Endothelial cell of umbilical vein (primary cell): ENCODE data around the gene SLC38A8. TPM values are rescaled to one million over a fixed set of nuclear protein-coding genes. Genes with fewer than 3 reads are reported as not detected.

Experiments used
- BruUV-seq: library from RNA; stranded (reverse); fragments of 400-500 nt; replicated peaks from 2 replicates; lab custom pipeline; 2021; lab: Mats Ljungman, UMichigan
- CTCF ChIA-PET: fragments of 300-600, 350-600 bp; sonication (Branson Sonifier 250); formaldehyde crosslinking; loops from one replicate; lab custom pipeline; 2021; ENCODE audit warnings: antibody characterized with exemption, inconsistent platforms; lab: Charles Lee
- POLR2A ChIA-PET: fragments of 300-600, 350-600 bp; sonication (Branson Sonifier 250); formaldehyde crosslinking; loops from one replicate; lab custom pipeline; 2021; ENCODE audit warnings: antibody characterized with exemption, inconsistent platforms; lab: Charles Lee
- DNase-seq: peaks from one replicate; pipeline ENCODE4 v3.0.0-alpha.2; 2011; ENCODE audit warnings: low read depth, low spot score
- FAIRE-seq: peaks from 2 replicates; lab custom pipeline; 2011; peaks lifted over from hg19 to GRCh38; lab: Jason Lieb, UNC
- H2AFZ ChIP-seq: 2 replicates; pipeline ENCODE4 v1.6.0; 2012; ENCODE audit warnings: low read depth, low read length, control low read depth, inconsistent platforms
- H3K27ac ChIP-seq: 2 replicates; pipeline ENCODE4 v1.5.1; 2011; ENCODE audit warnings: low read depth, mild to moderate bottlenecking, control low read depth, low read length, moderate library complexity; ENCODE audit not compliant: insufficient read depth
- H3K27me3 ChIP-seq, 2 experiments: 2 replicates each; pipeline versions ENCODE4 v1.6.0 to v1.6.1; 2011; ENCODE audit warnings: low read length in 2 of 2, mixed read lengths in 1 of 2; ENCODE audit not compliant: control insufficient read depth in 2 of 2, insufficient read depth in 2 of 2
- H3K36me3 ChIP-seq, 2 experiments: 2 replicates in 1 of 2; 3 replicates in 1 of 2; pipeline ENCODE4 v1.5.1; 2011; ENCODE audit warnings: low read length in 2 of 2, mild to moderate bottlenecking in 1 of 2, moderate library complexity in 1 of 2; ENCODE audit not compliant: control insufficient read depth in 2 of 2, insufficient read depth in 2 of 2; ENCODE audit errors: extremely low read depth in 1 of 2
- H3K4me1 ChIP-seq: 3 replicates; pipeline ENCODE4 v1.5.1; 2011; ENCODE audit warnings: mild to moderate bottlenecking, low read length; ENCODE audit not compliant: control insufficient read depth, insufficient read depth; ENCODE audit errors: extremely low read depth
- H3K4me2 ChIP-seq: 2 replicates; pipeline ENCODE4 v1.6.1; 2011; ENCODE audit warnings: low read length, control low read depth, mixed read lengths; ENCODE audit not compliant: insufficient read depth
- H3K4me3 ChIP-seq, 3 experiments: fragments of 200-600 bp in 1 of 3; sonication (generic), shearing (Covaris generic) in 1 of 3; replicated peaks in 1 of 3; 2 replicates each; pipeline ENCODE4 v1.5.1; 2011 to 2016; ENCODE audit warnings: control low read depth in 3 of 3, low read length in 3 of 3, mild to moderate bottlenecking in 2 of 3, inconsistent platforms in 1 of 3, low read depth in 1 of 3, moderate library complexity in 1 of 3; ENCODE audit not compliant: insufficient read depth in 1 of 3
- H3K79me2 ChIP-seq: 2 replicates; pipeline ENCODE4 v1.6.0; 2012; ENCODE audit warnings: low read length, inconsistent platforms; ENCODE audit not compliant: control insufficient read depth, insufficient read depth
- H3K9ac ChIP-seq: replicated peaks from 2 replicates; pipeline ENCODE3; 2011; ENCODE audit warnings: low read length, control low read depth; ENCODE audit not compliant: insufficient read depth; ENCODE audit errors: extremely low read depth
- H3K9me1 ChIP-seq: replicated peaks from 3 replicates; pipeline ENCODE4 v1.6.0; 2011; ENCODE audit warnings: mild to moderate bottlenecking, low read length; ENCODE audit not compliant: control insufficient read depth, insufficient read depth; ENCODE audit errors: extremely low read depth
- H3K9me3 ChIP-seq: replicated peaks from 2 replicates; pipeline ENCODE4 v1.5.1; 2012; ENCODE audit warnings: low read length, inconsistent platforms; ENCODE audit not compliant: control insufficient read depth, insufficient read depth
- H4K20me1 ChIP-seq: replicated peaks from 2 replicates; pipeline ENCODE3; 2011; ENCODE audit warnings: mild to moderate bottlenecking, low read length; ENCODE audit not compliant: control insufficient read depth, insufficient read depth; ENCODE audit errors: extremely low read depth
- EZH2 ChIP-seq: IDR thresholded peaks from 2 replicates; pipeline ENCODE4 v1.6.1; 2012; ENCODE audit warnings: borderline replicate concordance, low read depth, mild to moderate bottlenecking, moderate library complexity, low read length, inconsistent platforms; ENCODE audit not compliant: severe bottlenecking
- FOS ChIP-seq: IDR thresholded peaks from 2 replicates; pipeline ENCODE4 v1.6.1; 2011; ENCODE audit warnings: mild to moderate bottlenecking, low read length, moderate library complexity, borderline replicate concordance; ENCODE audit not compliant: insufficient read depth
- GATA2 ChIP-seq: IDR thresholded peaks from 2 replicates; pipeline ENCODE4 v1.7.0; 2011; ENCODE audit warnings: low read depth, mild to moderate bottlenecking, moderate library complexity, mixed read lengths, low read length; ENCODE audit not compliant: insufficient read length, insufficient read depth
- JUN ChIP-seq: IDR thresholded peaks from 2 replicates; pipeline ENCODE4 v1.6.1; 2011; ENCODE audit warnings: borderline replicate concordance, low read depth; ENCODE audit not compliant: insufficient read length, insufficient read depth
- MAX ChIP-seq: IDR thresholded peaks from 2 replicates; pipeline ENCODE4 v1.6.1; 2011; ENCODE audit not compliant: insufficient read depth, insufficient read length
- MYC ChIP-seq: IDR thresholded peaks from one replicate; pipeline ENCODE4 v1.6.1; 2011; ENCODE audit warnings: mild to moderate bottlenecking, low read depth, low read length
- POLR2A ChIP-seq: IDR thresholded peaks from 2 replicates; pipeline ENCODE4 v1.6.1; 2012; ENCODE audit warnings: low read depth, mild to moderate bottlenecking, control low read depth, low read length
- POLR2AphosphoS5 ChIP-seq: IDR thresholded peaks from 2 replicates; pipeline ENCODE4 v1.6.1; 2012; ENCODE audit warnings: low read depth, mild to moderate bottlenecking, control low read depth, low read length, moderate library complexity; ENCODE audit not compliant: insufficient read depth
- dilution Hi-C: fragments of 300-500 bp; cut with MboI; formaldehyde crosslinking; loops from one replicate; pipeline ENCODE4 v1.15.0; 2019; ENCODE audit warnings: low sequenced_read_pairs; ENCODE audit not compliant: extremely low pct_ligation_motif_present
- intact Hi-C: fragments of 100-400 bp; cut with micrococcal nuclease; formaldehyde crosslinking; loops from one replicate; pipeline ENCODE4 v1.10.0; 2022
- polyA plus RNA-seq, 4 experiments: library from polyadenylated mRNA; depleted of rRNA in 3 of 4; stranded (reverse) in 3 of 4; unstranded in 1 of 4; fragments of >200 nt; gene quantifications; 2 replicates each; pipeline versions ENCODE4 v1.2.1 to v1.2.3, GENCODE V29; 2011 to 2012; ENCODE audit warnings: missing spikeins in 1 of 4
- total RNA-seq: library from RNA; stranded (reverse); gene quantifications from 2 replicates; pipeline ENCODE4 v1.2.3, GENCODE V29; 2021
- TF ChIP-seq, protein P1 (sequence below), 2 donors: IDR thresholded peaks; 1 replicate in 1 of 2; 2 replicates in 1 of 2; pipeline ENCODE4 v1.5.1; 2011; ENCODE audit warnings: low read length in 2 of 2, mild to moderate bottlenecking in 2 of 2, moderate library complexity in 2 of 2, control low read depth in 1 of 2, inconsistent platforms in 1 of 2, low read depth in 1 of 2; ENCODE audit not compliant: insufficient read depth in 1 of 2; ENCODE audit errors: extremely low read depth in 1 of 2

SLC38A8 gene
- total and polyA plus RNA-seq, 2 donors (not counting 3 experiments of a cell fraction or from before 2014, with no cell fraction given) = not detected

- Histone ChIP-seq H3K36me3 (no peaks in the 10 kb centered on the region), H3K9me1 (no peaks in the 10 kb centered on the region), H3K79me2 (no peaks in the 10 kb centered on the region), H3K27me3 (no peaks in the 10 kb centered on the region), H4K20me1 (no peaks in the 10 kb centered on the region), H3K4me1 (no peaks in the 10 kb centered on the region), H3K27ac (no peak overlapping the region), H3K9me3 (no peaks in the 10 kb centered on the region), H3K4me2 (no peak overlapping the region), H3K4me3 (no peak overlapping the region), H3K9ac (no peak overlapping the region), H2AFZ (no peak overlapping the region)
- intact Hi-C loops (no loop called here), dilution Hi-C loops (no loop called here)
- POLR2A ChIA-PET = no interaction called here
- no peak for TF ChIP-seq FOS
- TF ChIP-seq, protein P1, sequence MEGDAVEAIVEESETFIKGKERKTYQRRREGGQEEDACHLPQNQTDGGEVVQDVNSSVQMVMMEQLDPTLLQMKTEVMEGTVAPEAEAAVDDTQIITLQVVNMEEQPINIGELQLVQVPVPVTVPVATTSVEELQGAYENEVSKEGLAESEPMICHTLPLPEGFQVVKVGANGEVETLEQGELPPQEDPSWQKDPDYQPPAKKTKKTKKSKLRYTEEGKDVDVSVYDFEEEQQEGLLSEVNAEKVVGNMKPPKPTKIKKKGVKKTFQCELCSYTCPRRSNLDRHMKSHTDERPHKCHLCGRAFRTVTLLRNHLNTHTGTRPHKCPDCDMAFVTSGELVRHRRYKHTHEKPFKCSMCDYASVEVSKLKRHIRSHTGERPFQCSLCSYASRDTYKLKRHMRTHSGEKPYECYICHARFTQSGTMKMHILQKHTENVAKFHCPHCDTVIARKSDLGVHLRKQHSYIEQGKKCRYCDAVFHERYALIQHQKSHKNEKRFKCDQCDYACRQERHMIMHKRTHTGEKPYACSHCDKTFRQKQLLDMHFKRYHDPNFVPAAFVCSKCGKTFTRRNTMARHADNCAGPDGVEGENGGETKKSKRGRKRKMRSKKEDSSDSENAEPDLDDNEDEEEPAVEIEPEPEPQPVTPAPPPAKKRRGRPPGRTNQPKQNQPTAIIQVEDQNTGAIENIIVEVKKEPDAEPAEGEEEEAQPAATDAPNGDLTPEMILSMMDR (IDR thresholded peaks at IDR 0.05; ENCODE audit: extremely low read depth in 1 of 2, insufficient read depth in 1 of 2, low read depth in 1 of 2, low read length in 2 of 2) = no peak
- no peak for TF ChIP-seq EZH2
- no peak for TF ChIP-seq MAX
- no peak for TF ChIP-seq GATA2
- TF ChIP-seq MYC = no peak
- TF ChIP-seq JUN = no peak
- no peak for TF ChIP-seq POLR2AphosphoS5
- no peak for TF ChIP-seq POLR2A
- DNase-seq (no peak), FAIRE-seq (no peak)
- CTCF ChIA-PET = interaction anchor here (0.6 to 1.1 kb wide), 2 partner anchors 15 to 94 kb away, joined by 3 read pairs; partner anchors contain the start of gene MBTPS1
- no TSS peak for BruUV-seq
These were observed 20.0 kb downstream of the SLC38A8 start for GRCh38 chr16:84022644-84023043.
